Mucosa of gallbladder (tissue), 1 donor: ENCODE results near the gene TECTA. TPM values are rescaled to one million over a fixed set of nuclear protein-coding genes. Genes with fewer than 3 reads are reported as not detected.
"Not testable (repeated sequence)": the region's sequence is repeated elsewhere in the genome, so short reads cannot be mapped to it uniquely, and the experiment has no call there.

Experiments
- DNase-seq: peaks from one replicate; pipeline ENCODE4 v3.0.0-alpha.2; 2020; ENCODE audit warnings: low spot score
- total RNA-seq: library from RNA; stranded (reverse); gene quantifications from one replicate; pipeline ENCODE4 v1.2.1, GENCODE V29; 2021
- donor health status: DM: no; HTN: no; CAD: no.

The TECTA gene
- total RNA-seq, 1 donor from 2014 or later, result 0.92 TPM

GRCh38 chr11:121229495-121230215 lies 128.6 kb downstream of the TECTA start:
- DNase-seq, result no peak

DNA sequence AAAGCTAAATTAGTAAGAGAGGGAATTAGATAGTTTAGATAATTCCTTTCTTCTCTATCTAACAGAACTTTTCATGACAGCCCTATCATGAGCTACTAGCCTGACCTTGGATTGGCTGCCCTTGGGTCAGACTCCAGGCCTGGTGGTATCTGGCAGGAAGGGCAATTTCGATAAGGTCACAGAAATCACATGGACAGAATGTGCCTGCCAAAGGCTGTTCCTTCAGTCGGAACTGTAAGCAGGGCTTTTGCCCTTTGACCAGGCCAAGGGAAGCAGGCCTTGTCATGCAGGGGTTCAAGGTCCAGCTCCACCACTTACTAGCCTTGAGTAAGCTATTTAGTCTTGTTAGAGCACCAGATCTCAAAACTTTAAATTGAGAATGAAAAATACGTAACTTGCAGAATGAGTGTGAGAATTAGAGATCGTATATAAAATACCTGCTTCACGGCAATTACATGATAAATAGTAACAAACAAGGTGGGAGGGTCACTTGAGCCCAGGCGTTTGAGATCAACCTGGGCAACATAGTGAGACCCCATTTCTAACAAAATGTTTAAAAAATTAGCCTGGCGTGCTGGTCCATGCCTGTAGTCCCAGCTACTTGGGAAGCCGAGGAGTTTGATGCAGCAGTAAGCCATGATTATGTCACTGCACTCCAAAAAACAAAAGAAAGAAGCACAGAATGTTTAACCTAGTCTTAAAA lies 130.7 kb downstream of the TECTA start:
- DNase-seq, result peak; percentile 18

DNA sequence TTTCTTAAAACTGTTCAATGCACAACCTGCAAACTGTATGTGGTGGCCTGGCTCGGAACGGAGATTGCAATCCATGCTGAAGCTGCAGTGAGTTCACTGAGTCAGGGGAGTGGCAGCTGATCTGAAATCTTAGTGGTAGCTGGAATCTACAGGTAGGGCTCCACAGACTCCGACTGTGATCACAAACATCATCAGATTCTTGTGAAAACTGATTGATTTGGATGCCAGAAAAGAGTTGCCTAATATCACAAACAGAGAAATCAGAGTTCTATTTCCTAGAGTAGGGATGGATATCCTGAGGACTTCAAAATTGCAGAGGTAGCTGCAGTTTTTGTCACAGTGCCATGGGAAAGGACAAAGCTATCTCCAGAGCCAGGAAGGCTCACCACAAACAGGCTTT lies 134.0 kb downstream of the TECTA start:
- DNase-seq, result no peak

GRCh38 chr11:121236115-121237001 lies 135.3 kb downstream of the TECTA start:
- no peak for DNase-seq

GRCh38 chr11:121237247-121237646 lies 136.2 kb downstream of the TECTA start:
- DNase-seq, result not testable (repeated sequence)

GRCh38 chr11:121237686-121238658 lies 136.9 kb downstream of the TECTA start:
- no peak for DNase-seq

DNA sequence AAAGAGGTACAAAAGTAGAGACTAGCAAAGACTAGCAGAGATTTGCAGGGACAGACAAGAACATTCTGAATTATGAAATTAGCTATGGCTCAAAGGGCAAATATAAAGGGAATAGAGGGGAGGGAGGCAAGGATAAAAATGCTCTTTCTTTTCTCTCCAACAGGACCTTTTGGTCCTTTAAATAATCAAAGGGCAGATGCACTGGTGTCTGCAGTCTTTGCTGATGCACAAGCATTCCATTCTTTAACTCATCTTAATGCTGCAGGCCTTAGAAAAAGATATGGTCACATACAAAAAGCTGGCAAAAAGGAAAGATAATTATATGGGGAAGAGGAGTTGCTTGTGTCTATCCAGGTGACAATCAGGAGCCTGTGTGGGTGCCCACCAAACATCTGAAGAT lies 137.9 kb downstream of the TECTA start:
- DNase-seq, result no peak

GRCh38 chr11:121240001-121240400 lies 139.0 kb downstream of the TECTA start:
- not testable (repeated sequence) for DNase-seq

DNA sequence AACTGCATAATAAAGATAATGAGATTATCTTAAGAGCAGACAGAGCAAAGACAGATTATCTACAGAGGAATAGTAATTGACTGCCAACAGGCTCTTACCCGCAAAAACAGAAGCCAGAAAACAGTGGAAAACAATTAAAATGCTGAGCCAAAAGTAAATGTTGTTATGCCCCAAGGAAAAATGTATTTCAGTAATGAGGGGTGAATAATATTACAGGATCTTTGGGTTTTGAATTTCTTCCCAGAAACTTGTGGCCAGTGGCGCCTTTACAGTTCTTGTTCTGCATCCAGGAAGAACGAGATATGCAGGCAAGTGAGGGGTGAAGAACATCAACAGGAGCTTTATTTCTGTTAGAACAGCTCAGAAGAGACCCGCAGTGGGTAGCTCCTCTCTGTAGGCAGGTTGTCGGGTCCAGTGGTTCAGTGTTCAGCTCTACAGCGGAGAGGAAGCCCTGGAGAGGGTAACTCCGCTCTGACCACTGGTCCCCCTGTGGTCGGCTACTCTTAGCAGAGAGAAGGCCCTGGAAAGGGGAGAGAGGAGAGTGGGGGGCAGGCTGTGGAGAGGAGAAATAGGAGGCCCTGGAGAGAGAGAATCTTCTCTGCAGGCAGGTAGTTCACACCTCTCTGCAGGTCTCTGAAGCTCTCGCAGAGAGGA lies 139.7 kb downstream of the TECTA start:
- no peak for DNase-seq

Other genes with a start within 250 kb of the TECTA start
- gene TBCEL, start 77.1 kb upstream of the TECTA start, total RNA-seq, result 27.4 TPM
- gene SC5D, start 191.5 kb downstream of the TECTA start, total RNA-seq, result 75.8 TPM